DOHH2 (cell line): Measurements from ENCODE around the gene CLPTM1L.

Experiments used
- EZH2phosphoT487 ChIP-seq: fragments of 200-600 bp; sonication (generic); IDR thresholded peaks from 2 replicates; pipeline ENCODE4 v1.6.1; 2017; ENCODE audit warnings: borderline replicate concordance, mild to moderate bottlenecking, antibody characterized with exemption, low read length, moderate library complexity, mixed read lengths
- TF ChIP-seq, protein P1 (sequence below): fragments of 200-600 bp; sonication (generic); IDR thresholded peaks from one replicate; pipeline ENCODE4 v1.5.1; 2014; ENCODE audit warnings: antibody characterized with exemption, mild to moderate bottlenecking, low read depth, low read length; ENCODE audit not compliant: poor library complexity, severe bottlenecking

DNA sequence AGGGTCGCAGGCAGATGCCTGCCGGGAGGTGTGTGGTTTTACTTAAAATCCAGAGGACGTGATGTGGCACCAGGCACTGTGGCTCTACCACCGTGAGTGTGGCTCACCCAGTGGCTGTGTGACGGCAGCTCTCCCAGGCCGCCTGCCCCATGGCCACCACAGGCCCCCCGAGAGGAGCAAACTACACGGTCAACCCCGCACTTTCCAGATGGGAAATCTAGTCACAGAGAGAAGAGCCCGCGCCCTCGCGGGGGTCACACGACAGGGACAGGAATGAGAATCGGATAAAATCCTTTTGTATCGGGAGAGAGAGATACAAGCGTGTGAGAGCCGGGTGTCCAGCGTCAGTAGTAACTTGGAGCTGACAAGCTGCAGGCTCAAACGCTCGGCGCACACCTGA is 74.5 kb downstream of the CLPTM1L start:
- TF ChIP-seq, protein P1, sequence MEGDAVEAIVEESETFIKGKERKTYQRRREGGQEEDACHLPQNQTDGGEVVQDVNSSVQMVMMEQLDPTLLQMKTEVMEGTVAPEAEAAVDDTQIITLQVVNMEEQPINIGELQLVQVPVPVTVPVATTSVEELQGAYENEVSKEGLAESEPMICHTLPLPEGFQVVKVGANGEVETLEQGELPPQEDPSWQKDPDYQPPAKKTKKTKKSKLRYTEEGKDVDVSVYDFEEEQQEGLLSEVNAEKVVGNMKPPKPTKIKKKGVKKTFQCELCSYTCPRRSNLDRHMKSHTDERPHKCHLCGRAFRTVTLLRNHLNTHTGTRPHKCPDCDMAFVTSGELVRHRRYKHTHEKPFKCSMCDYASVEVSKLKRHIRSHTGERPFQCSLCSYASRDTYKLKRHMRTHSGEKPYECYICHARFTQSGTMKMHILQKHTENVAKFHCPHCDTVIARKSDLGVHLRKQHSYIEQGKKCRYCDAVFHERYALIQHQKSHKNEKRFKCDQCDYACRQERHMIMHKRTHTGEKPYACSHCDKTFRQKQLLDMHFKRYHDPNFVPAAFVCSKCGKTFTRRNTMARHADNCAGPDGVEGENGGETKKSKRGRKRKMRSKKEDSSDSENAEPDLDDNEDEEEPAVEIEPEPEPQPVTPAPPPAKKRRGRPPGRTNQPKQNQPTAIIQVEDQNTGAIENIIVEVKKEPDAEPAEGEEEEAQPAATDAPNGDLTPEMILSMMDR: no peak
- TF ChIP-seq EZH2phosphoT487: no peak
